NCI-H2171 (cell line): ENCODE results near the gene ASMT.
"Not testable (repeated sequence)": the region's sequence is repeated elsewhere in the genome, so short reads cannot be mapped to it uniquely, and the experiment has no call there.

ENCODE experiments used
- DNase-seq: peaks from one replicate; lab custom pipeline; 2025; lab: John Stamatoyannopoulos, UW

Gene ASMT

GRCh38 chrX:1597345-1598020, 17.4 kb upstream of the ASMT start:
- no peak for DNase-seq

- DNase-seq, result no peak
These were observed 16.6 kb upstream of the ASMT start for GRCh38 chrX:1598021-1598875.

GRCh38 chrX:1598876-1599790, 15.7 kb upstream of the ASMT start:
- no peak for DNase-seq

- no peak for DNase-seq
These were observed 15.0 kb upstream of the ASMT start for GRCh38 chrX:1599791-1600405.

GRCh38 chrX:1600406-1601050, 14.3 kb upstream of the ASMT start:
- no peak for DNase-seq

DNA sequence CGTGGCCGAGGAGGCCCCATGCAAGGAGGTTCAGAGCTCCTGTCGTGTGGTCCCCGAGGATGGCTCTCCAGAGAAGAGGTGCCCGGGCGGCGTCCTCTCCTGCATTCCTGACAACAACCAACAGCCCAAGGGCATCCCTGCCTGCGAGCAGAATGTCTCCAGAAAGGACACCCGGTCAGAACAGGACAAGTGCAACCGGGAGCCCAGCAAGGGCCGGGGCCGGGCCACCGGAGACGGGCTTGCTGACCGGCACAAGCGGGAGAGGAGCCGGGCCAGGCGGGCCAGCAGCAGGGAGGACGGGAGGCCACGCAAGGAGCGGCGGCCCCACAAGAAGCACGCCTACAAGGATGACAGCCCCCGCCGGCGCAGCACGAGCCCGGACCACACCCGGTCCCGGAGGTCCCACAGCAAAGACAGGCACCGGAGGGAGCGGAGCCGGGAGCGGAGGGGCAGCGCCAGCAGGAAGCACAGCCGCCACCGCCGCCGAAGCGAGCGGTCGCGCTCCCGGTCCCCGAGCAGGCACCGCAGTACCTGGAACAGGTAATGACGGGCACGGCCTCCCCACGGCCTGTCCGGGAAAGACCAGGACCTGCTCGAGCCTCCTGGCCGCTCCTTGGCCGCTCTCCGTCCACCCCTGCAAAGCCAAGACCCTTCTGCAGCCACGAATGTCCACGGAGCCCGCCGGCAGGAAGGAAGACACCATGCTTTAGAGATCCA, 13.7 kb upstream of the ASMT start:
- DNase-seq, result no peak

GRCh38 chrX:1601768-1602085, 13.1 kb upstream of the ASMT start:
- no peak for DNase-seq

- DNase-seq, result no peak
These were observed 12.6 kb upstream of the ASMT start for GRCh38 chrX:1602299-1602698.

DNA sequence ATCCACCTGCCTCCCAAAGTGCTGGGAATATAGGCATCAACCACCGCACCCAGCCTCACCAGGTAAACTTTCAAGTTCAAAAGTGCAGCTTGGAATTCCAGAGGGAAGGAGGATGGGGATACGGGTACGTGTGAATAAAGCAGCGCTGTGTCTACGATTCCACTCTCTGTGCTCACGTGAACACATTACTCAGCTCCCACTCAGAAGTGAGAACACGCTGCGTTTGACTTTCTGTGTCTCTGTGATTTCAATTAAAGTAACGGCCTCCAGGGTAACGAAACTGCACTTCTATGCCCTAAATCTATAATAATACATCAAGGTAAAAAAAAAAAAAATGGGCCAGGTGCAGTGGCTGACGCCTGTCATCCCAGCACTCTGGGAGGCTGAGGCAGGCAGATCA, 8.4 kb upstream of the ASMT start:
- DNase-seq, result no peak

DNA sequence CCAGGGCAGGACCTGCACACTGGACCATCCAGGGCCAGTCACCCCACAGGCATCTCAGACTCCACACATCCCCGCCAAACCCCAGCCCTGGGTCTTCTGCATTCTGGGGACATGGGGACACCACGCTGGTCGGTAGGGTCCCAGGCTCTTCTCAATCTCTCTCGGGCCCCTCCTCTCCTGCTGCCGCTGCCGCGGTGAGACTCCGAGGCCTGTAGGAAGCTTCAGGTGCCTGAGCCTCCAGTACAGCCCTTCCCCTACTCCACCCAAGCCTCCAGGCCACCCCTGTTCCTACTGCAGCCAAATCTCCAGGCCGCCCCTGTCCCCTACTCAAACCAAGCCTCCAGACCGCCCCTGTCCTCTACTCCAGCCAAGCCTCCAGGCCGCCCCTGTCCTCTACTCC, 5.5 kb upstream of the ASMT start:
- no peak for DNase-seq

DNA sequence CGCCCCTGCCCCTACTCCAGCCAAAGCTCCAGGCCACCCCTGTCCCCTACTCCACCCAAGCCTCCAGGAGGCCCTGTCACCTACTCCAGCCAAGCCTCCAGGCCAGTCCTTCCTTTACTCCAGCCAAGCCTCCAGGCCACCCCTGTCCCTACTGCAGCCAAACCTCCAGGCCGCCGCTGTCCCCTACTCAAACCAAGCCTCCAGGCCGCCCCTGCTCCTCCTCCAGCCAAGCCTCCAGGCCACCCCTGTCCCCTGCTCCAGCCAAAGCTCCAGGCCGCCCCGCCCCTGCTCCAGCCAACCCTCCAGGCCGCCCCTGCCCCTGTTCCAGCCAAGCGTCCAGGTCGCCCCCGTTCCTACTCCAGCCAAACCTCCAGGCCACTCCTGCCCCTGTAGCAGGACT, 5.1 kb upstream of the ASMT start:
- DNase-seq, result no peak

DNA sequence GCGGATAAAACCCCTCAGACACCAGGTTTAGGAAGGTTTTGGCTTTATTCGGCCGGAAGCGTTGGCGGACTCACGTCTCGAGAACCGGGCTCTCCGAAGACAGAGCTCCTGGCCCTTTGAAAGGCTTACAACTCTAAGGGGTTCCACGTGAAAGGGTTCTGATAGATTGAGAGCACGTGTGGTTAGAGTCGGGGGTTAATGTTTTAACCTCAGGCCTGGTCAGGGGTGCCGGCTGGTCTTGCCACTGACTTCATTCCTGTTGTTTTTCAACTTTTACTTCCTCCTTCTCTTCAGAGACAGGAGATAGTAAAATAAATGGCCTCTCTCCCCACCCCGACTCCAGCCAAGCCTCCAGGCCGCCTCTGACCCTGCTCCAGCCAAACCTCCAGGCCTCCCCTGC, 4.7 kb upstream of the ASMT start:
- DNase-seq, result no peak

DNA sequence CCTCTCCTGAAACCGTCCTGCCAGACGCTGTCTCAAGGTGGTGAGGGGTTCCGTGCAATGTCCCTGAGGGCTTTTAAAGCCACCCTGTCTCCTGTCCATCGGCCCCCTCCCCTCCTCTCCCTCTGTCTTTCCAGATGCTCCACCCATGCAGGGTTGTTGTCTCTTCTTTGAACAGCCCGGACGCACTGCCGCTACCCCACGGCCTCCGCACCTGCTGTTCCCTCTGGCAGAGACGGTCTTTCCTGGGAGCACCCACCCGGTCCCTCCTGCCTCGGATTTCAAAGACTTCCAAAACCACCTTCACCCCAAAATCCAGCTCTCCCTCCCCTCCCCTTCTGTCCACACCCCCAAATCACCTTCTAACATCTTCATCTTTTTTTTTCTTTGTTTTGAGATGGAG, 4.1 kb upstream of the ASMT start:
- DNase-seq, result no peak

- DNase-seq, result no peak
These were observed 2.1 kb upstream of the ASMT start for GRCh38 chrX:1612641-1613286.

DNA sequence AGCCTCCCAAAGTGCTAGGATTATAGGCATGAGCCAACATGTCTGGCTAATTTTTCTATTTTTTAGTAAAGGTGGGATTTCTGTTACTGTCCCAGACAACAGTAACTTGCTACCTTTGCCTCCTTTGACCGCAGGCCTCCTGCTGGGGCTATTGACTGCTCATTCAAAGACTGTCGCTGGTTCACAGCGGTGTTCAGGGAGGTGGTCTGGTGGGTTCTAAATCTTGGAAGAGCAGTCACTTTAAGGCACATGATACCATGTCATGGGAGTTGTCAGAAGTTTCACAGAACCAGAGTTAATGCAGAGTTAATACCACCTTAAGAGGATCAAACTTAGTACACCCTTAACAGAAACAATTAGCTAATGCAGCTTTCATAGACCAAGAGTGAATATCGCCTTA, 3.8 kb downstream of the ASMT start:
- DNase-seq, result no peak

DNA sequence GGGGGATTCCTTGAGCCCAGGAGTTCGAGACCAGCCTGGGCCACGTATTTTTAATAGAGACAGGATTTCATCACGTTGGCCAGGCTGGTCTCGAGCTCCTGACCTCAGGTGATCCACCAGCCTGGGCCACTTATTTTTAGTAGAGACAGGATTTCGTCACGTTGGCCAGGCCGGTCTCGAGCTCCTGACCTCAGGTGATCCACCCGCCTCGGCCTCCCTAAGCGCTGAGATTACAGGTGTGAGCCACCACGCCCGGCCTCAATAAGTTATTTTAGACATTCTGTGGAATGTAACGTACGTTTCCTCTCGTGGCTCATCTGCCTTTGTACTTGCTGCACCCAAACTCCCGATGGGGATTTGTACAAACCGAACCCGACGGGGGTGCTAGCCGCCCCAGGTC, 8.8 kb downstream of the ASMT start:
- no peak for DNase-seq

GRCh38 chrX:1624158-1624860, 9.4 kb downstream of the ASMT start:
- not testable (repeated sequence) for DNase-seq

DNA sequence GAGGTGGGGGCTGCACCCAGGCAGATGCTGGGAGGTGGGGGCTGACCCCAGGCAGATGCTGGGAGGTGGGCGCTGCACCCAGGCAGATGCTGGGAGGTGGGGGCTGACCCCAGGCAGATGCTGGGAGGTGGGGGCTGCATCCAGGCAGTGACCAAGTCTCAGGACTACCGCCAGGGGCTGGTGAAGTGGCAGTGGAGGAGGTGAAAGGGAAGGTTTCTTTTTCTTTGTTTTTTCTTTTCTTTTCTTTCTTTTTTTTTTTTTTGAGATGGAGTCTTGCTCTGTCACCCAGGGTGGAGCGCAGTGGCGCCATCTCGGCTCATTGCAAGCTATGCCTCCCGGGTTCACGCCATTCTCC, 10.0 kb downstream of the ASMT start:
- not testable (repeated sequence) for DNase-seq

DNA sequence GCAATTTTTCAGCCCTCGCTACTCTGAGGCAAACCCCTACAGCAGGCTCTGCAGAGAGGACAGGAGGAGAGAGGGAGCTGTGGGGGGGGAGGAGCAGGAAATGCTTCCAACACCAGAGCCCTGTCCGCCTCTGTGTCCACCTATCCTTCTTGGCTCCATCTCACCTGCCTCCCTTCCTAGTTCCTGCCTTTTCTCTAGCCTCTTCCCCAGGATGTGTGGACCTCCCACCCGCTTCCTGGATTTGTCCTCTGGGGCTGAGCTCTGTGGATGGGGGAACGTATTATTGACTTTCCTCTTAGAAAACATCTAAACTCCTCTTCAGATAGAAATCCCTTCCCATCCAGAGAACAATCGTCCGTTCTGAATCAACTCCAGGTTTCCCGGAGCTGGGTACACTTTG, 14.4 kb downstream of the ASMT start:
- DNase-seq, result no peak

GRCh38 chrX:1646009-1646408, 31.1 kb downstream of the ASMT start:
- DNase-seq, result no peak
